Mesendoderm (in vitro differentiated cells): Measurements from ENCODE around the gene PHYHD1.

Experiments used
- DNase-seq: peaks from one replicate; pipeline ENCODE4 v3.0.0; 2013
- H2AK5ac ChIP-seq: 2 replicates; pipeline ENCODE4 v1.6.1; 2013; ENCODE audit warnings: low read length, inconsistent platforms
- H2BK120ac ChIP-seq: 2 replicates; pipeline ENCODE4 v1.6.1; 2013; ENCODE audit warnings: low read depth, mild to moderate bottlenecking, low read length, moderate library complexity, mixed read lengths
- H2BK15ac ChIP-seq: replicated peaks from 2 replicates; pipeline ENCODE4 v1.6.1; 2013; ENCODE audit warnings: low read depth, mild to moderate bottlenecking, moderate library complexity
- H2BK5ac ChIP-seq: 2 replicates; pipeline ENCODE4 v1.6.1; 2013; ENCODE audit warnings: low read length, inconsistent platforms
- H3K18ac ChIP-seq: 2 replicates; pipeline ENCODE4 v1.6.1; 2013; ENCODE audit warnings: mild to moderate bottlenecking, low read length, mixed read lengths
- H3K23ac ChIP-seq: one replicate; pipeline ENCODE4 v1.6.1; 2013; ENCODE audit warnings: low read length
- H3K27ac ChIP-seq: 2 replicates; pipeline ENCODE4 v1.5.1; 2013; ENCODE audit warnings: low read depth, mild to moderate bottlenecking, inconsistent platforms, low read length, moderate library complexity
- H3K27me3 ChIP-seq: 2 replicates; pipeline ENCODE4 v1.6.1; 2013; ENCODE audit warnings: low read length, control low read depth, mild to moderate bottlenecking, inconsistent platforms; ENCODE audit not compliant: insufficient read depth, poor library complexity
- H3K36me3 ChIP-seq: 2 replicates; pipeline ENCODE4 v1.6.1; 2013; ENCODE audit warnings: low read length, inconsistent platforms; ENCODE audit not compliant: control insufficient read depth, insufficient read depth
- H3K4ac ChIP-seq: one replicate; pipeline ENCODE4 v1.6.1; 2013; ENCODE audit warnings: low read depth, mild to moderate bottlenecking, low read length, moderate library complexity
- H3K4me1 ChIP-seq: 2 replicates; pipeline ENCODE4 v1.6.1; 2013; ENCODE audit warnings: low read depth, low read length, inconsistent platforms; ENCODE audit not compliant: control insufficient read depth
- H3K4me2 ChIP-seq: 2 replicates; pipeline ENCODE4 v1.6.1; 2013; ENCODE audit warnings: low read length
- H3K4me3 ChIP-seq: 2 replicates; pipeline ENCODE4 v1.5.1; 2013; ENCODE audit warnings: mild to moderate bottlenecking, low read length
- H3K56ac ChIP-seq: one replicate; pipeline ENCODE4 v1.6.1; 2013; ENCODE audit warnings: low read length
- H3K79me1 ChIP-seq: 2 replicates; pipeline ENCODE4 v1.6.1; 2013; ENCODE audit warnings: low read length, inconsistent platforms
- H3K79me2 ChIP-seq: 2 replicates; pipeline ENCODE4 v1.6.1; 2013; ENCODE audit warnings: mild to moderate bottlenecking, low read length; ENCODE audit not compliant: control insufficient read depth, insufficient read depth
- H3K9ac ChIP-seq: 2 replicates; pipeline ENCODE4 v1.6.1; 2013; ENCODE audit warnings: low read length, inconsistent platforms
- H4K5ac ChIP-seq: one replicate; pipeline ENCODE4 v1.6.1; 2013; ENCODE audit warnings: low read length
- H4K8ac ChIP-seq: one replicate; pipeline ENCODE4 v1.6.1; 2013; ENCODE audit warnings: low read depth, mild to moderate bottlenecking, control low read depth, low read length, moderate library complexity
- WGBS: extraction: QIAGEN DNeasy Blood & Tissue Kit; methylation state at CpG from one replicate; pipeline ENCODE4 v1.1.7; 2013; ENCODE audit warnings: low lambda C conversion rate, missing lambda C conversion rate; ENCODE audit not compliant: insufficient coverage; ENCODE audit errors: extremely low coverage; 5-methylcytosine and 5-hydroxymethylcytosine counted together

The PHYHD1 gene

GRCh38 chr9:128902351-128903078, 18.3 kb upstream of the PHYHD1 start:
- H2AK5ac ChIP-seq, result no peak overlapping the region
- H3K27me3 ChIP-seq, result no peaks in the 10 kb centered on the region
- no peaks in the 10 kb centered on the region for H3K4me1 ChIP-seq
- H2BK5ac ChIP-seq, result no peak overlapping the region
- H2BK120ac ChIP-seq, result no peak overlapping the region
- H3K4ac ChIP-seq, result no peak overlapping the region
- peaks cover 4% of the 10 kb centered on the region for H3K36me3 ChIP-seq
- no peak overlapping the region for H4K5ac ChIP-seq
- no peak for DNase-seq
- no peak overlapping the region for H4K8ac ChIP-seq
- H2BK15ac ChIP-seq, result no peak overlapping the region
- peaks cover 11% of the 10 kb centered on the region for H3K79me1 ChIP-seq
- no peak overlapping the region for H3K23ac ChIP-seq
- no peak overlapping the region for H3K4me2 ChIP-seq
- H3K9ac ChIP-seq, result no peak overlapping the region
- no peak overlapping the region for H3K56ac ChIP-seq
- no peak overlapping the region for H3K27ac ChIP-seq
- H3K79me2 ChIP-seq, result peaks cover 12% of the 10 kb centered on the region
- H3K4me3 ChIP-seq, result no peak overlapping the region
- no CpG with 5 or more reads among the region's 23 CpGs for WGBS
- H3K18ac ChIP-seq, result no peak overlapping the region

- no peak overlapping the region for H3K4me3 ChIP-seq
- H3K9ac ChIP-seq, result no peak overlapping the region
- H4K8ac ChIP-seq, result no peak overlapping the region
- no peak overlapping the region for H3K18ac ChIP-seq
- H3K56ac ChIP-seq, result no peak overlapping the region
- peaks cover 7% of the 10 kb centered on the region for H3K36me3 ChIP-seq
- peaks cover 12% of the 10 kb centered on the region for H3K79me2 ChIP-seq
- no peak overlapping the region for H2BK15ac ChIP-seq
- H3K4ac ChIP-seq, result no peak overlapping the region
- H3K4me2 ChIP-seq, result no peak overlapping the region
- no peak overlapping the region for H2BK120ac ChIP-seq
- H2BK5ac ChIP-seq, result no peak overlapping the region
- no peaks in the 10 kb centered on the region for H3K27me3 ChIP-seq
- peaks cover 12% of the 10 kb centered on the region for H3K79me1 ChIP-seq
- H3K4me1 ChIP-seq, result no peaks in the 10 kb centered on the region
- no peak overlapping the region for H4K5ac ChIP-seq
- WGBS, result no CpG with 5 or more reads among the region's 2 CpGs
- no peak overlapping the region for H3K27ac ChIP-seq
- H2AK5ac ChIP-seq, result no peak overlapping the region
- H3K23ac ChIP-seq, result no peak overlapping the region
- no peak for DNase-seq
Observed at GRCh38 chr9:128903079-128903461, 17.7 kb upstream of the PHYHD1 start.

- Histone ChIP-seq H4K8ac (no peak overlapping the region), H3K18ac (no peak overlapping the region), H3K4me2 (no peak overlapping the region), H2BK120ac (no peak overlapping the region), H3K27me3 (no peaks in the 10 kb centered on the region), H3K36me3 (peaks cover 14% of the 10 kb centered on the region), H3K79me2 (peaks cover 9% of the 10 kb centered on the region), H3K79me1 (peaks cover 11% of the 10 kb centered on the region), H2BK15ac (no peak overlapping the region), H3K9ac (no peak overlapping the region), H3K4me1 (no peaks in the 10 kb centered on the region), H4K5ac (no peak overlapping the region), H2BK5ac (no peak overlapping the region), H3K23ac (no peak overlapping the region), H2AK5ac (no peak overlapping the region), H3K27ac (no peak overlapping the region), H3K56ac (no peak overlapping the region), H3K4me3 (no peak overlapping the region), H3K4ac (no peak overlapping the region)
- no peak for DNase-seq
- no CpG with 5 or more reads among the region's 10 CpGs for WGBS
Observed at GRCh38 chr9:128903871-128904620, 16.7 kb upstream of the PHYHD1 start.

- Histone ChIP-seq H2BK15ac (no peak overlapping the region), H3K23ac (no peak overlapping the region), H3K4me1 (peaks cover 3% of the 10 kb centered on the region), H3K36me3 (peaks cover 14% of the 10 kb centered on the region), H3K56ac (no peak overlapping the region), H3K27ac (no peak overlapping the region), H3K79me1 (peaks cover 17% of the 10 kb centered on the region), H3K18ac (no peak overlapping the region), H3K27me3 (no peaks in the 10 kb centered on the region), H3K4me2 (no peak overlapping the region), H3K79me2 (peaks cover 7% of the 10 kb centered on the region), H3K9ac (no peak overlapping the region), H2AK5ac (no peak overlapping the region), H3K4ac (no peak overlapping the region), H3K4me3 (no peak overlapping the region), H4K5ac (no peak overlapping the region), H2BK120ac (no peak overlapping the region), H2BK5ac (no peak overlapping the region), H4K8ac (no peak overlapping the region)
- WGBS, result no CpG with 5 or more reads among the region's 7 CpGs
- no peak for DNase-seq
Observed at GRCh38 chr9:128905964-128906363, 14.8 kb upstream of the PHYHD1 start.

- Histone ChIP-seq H4K5ac (no peak overlapping the region), H3K4me3 (no peak overlapping the region), H3K36me3 (peaks cover 14% of the 10 kb centered on the region), H3K9ac (no peak overlapping the region), H3K79me2 (peaks cover 5% of the 10 kb centered on the region), H3K23ac (no peak overlapping the region), H3K56ac (no peak overlapping the region), H2BK15ac (no peak overlapping the region), H3K27me3 (no peaks in the 10 kb centered on the region), H3K27ac (no peak overlapping the region), H2BK5ac (no peak overlapping the region), H2BK120ac (no peak overlapping the region), H3K4me2 (no peak overlapping the region), H3K79me1 (peaks cover 18% of the 10 kb centered on the region), H2AK5ac (no peak overlapping the region), H4K8ac (no peak overlapping the region), H3K4me1 (peaks cover 8% of the 10 kb centered on the region), H3K4ac (no peak overlapping the region), H3K18ac (no peak overlapping the region)
- no CpG with 5 or more reads among the region's 2 CpGs for WGBS
- no peak for DNase-seq
Observed at GRCh38 chr9:128906741-128907140, 14.0 kb upstream of the PHYHD1 start.
